Inferior parietal cortex (tissue), 1 donor: ENCODE measurements around the gene ADAM22.
A peak's percentile ranks its signal among the peaks of the same experiment; 100 is the strongest.

Experiments used
- DNase-seq: peaks from one replicate; pipeline ENCODE4 v3.0.0-alpha.2; 2016; ENCODE audit errors: extremely low spot score

ADAM22 gene

DNA sequence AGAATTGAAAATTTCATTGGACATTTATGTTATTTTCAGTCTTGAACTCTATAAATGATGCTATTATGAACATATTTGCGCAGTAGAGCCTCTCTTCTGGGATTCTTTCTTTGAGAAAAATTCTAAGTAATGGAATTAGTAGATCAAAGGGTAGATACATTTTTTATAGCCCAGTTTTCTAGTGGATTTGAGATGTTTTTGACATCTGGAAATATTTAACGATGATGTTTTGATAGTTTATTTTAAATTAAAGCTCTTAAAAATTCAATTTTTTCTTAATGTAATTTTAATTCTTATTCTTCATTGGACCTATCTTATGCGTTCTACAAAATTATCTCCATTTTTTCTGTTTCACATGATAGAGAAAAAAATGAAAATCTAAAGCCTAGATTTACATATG is 103.0 kb downstream of the ADAM22 start:
- DNase-seq: no peak

DNA sequence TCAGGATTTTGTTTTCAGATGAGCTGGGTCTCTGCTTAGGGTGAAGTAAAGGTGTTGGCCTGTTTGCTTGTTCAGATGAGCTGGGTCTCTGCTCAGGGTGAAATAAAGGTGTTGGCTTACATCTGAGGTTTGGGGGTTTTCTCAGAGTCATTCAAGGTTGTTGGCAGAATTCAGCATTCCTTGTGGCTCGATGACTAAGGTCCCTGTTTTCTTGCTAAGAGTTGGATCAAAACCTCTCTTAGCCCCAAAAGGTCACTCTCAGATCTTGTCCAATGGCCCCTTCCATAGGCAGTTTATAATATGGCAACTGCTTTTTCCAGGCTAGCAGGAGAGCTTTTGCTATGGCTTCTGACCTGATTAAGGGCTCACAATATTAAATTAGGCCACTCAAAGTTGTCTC is 106.6 kb downstream of the ADAM22 start:
- no peak for DNase-seq

DNA sequence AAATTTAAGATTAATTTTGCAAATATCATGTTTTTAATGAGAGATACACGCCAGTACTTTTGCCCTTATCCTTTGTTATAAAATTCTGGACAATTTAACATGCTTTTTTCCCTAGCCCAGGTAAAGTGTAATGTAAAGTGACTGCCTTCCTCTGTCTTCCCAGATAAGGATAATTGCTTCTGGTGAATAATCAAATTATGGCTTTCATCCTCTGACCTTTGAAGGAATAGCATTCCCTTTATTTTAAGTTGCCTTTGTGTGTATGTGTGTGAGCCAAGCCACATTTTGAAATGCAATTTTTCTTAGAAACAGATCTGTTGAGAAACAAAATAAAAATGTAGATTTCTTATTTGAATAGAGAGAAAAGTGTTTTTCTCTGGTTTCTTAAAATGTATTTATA is 107.5 kb downstream of the ADAM22 start:
- no peak for DNase-seq

DNA sequence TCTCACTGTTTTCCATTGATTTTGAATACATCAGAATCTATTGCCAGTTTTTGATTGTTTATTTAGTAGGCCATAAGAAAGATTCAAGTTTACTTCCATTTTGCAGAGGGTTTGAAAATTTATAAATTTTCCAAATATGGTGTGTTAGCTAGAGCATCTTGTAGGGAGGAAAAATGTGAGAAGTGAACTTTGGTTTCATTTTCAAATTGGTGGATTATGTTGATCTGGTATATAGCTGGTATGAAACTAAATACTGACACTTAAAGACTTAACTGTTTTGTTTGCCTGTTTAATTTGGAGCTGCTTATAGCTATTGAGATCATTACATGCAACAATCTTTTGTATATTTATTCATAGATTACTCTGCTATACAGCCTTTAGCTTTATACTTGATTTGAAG is 108.1 kb downstream of the ADAM22 start:
- no peak for DNase-seq

DNA sequence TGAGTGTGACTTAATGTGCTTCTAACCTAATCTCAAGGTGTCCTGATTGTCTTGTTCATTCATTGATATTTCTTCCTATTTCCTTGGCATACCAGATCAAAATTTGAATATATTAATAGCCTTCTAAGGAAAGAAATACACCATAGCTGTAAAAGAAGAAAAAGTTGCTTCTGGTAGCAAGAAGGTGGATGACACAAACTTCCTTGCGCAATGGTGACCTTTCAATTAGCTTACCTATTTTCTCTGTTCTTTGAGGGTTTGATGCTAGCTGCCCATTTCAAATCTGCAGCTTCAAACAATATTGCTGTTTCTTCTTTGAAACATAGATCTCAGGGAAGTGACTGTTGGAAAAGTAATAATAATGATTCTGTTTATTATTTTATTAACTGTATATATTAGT is 108.8 kb downstream of the ADAM22 start:
- DNase-seq: no peak

DNA sequence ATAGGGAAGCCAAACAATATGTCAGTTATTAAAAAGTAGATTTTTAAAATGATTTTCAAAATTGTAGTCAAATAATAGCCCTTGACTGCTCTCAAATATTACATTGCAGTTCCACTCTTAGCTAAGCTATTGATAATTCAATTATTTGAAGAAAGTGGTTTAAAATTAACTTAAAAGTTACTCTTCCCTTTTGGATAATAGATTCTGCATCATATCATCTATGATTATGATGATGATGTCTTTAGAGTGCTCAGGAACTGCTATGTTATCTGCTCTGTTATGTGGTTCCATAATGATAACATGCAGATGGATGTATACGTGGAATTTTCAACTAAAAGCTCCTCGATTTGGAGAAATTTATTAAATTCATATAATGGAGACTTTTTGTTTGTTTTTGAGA is 110.0 kb downstream of the ADAM22 start:
- no peak for DNase-seq

DNA sequence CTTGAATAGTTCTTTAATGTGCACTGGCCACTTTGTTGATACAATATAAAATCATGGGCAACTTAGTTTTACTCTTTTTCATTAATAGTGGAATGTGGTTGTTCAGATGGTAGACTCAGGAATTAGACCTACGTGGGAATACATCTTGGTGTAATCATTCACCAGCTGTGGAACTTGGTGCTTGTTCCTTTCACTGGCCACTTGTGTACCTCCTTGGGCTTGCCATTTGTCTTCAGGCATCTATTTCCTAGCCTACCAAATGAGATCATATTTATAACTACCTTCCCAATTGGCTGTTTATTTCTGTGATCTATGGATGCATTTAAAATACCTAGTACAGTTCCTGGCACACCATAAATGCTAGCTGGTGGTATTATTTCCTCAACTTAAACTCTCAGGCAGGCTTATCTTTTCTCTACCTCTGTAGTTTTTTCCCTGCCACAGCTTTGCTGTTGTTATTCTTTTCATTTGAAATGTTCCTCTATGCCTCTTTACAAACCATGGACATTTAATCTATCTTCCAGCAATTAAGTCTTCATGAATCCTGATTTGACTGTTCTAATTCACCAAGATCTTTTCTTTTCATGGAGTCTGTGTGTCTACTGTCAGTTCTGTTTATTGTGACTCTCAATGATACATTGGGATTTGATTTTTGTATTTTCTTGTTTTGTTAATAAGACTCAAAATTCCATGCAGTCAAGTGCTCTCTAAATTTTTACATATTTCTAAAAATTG is 113.0 kb downstream of the ADAM22 start:
- no peak for DNase-seq

DNA sequence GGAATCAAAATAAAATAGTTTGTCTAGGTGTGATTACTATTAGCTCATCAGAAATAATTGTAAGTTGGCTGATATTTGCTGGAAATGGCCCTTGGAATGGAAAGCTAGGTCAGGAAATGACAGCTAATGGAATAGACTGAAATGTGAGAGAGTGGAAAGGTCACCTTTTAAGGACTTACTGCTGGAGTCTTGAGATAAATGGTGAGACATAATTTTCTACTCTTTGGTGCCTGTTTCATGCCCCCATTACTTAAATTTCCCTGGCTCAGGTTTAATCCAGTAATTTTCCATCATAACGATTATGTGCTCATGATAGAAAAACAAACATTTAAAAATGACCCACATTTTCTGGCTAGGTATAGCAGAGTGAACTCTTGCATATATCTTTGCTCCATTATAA is 123.6 kb downstream of the ADAM22 start:
- DNase-seq: no peak

DNA sequence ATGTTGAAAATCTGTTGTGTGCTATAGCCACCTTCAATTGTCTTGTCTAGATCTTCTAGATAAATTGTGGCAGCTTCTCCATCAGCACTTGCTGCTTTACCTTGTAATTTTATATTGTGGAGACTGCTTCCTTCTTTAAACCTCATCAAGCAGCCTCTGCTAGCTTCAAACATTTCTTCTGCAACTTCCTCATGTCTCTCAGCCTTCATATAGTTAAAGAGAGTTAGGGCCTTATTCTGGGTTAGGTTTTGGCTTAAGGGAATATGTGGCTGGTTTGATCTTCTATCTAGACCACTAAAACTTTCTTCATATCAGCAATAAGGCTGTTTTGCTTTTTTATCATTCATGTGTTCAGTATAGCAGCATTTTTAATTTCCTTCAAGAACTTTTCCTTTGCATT is 128.2 kb downstream of the ADAM22 start:
- DNase-seq: no peak

DNA sequence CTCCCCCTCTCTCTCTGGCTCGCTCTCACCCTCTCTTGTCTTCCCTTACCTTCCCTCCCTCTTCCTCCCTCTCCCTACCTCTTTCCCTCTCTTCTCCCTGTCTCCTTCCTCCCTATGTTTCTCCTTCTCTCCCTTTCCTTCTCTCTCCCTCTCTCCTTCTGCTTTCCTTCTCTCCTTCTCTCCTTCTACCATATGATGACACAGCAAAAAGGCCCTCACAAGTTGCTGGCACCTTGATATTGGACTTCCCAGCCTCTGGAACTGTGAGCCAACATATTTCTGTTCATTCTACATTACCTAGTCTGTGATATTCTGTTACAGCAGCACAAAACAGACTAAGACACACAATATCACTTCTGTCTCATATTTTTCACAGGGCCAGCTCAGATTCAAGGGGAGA is 135.0 kb downstream of the ADAM22 start:
- no peak for DNase-seq

DNA sequence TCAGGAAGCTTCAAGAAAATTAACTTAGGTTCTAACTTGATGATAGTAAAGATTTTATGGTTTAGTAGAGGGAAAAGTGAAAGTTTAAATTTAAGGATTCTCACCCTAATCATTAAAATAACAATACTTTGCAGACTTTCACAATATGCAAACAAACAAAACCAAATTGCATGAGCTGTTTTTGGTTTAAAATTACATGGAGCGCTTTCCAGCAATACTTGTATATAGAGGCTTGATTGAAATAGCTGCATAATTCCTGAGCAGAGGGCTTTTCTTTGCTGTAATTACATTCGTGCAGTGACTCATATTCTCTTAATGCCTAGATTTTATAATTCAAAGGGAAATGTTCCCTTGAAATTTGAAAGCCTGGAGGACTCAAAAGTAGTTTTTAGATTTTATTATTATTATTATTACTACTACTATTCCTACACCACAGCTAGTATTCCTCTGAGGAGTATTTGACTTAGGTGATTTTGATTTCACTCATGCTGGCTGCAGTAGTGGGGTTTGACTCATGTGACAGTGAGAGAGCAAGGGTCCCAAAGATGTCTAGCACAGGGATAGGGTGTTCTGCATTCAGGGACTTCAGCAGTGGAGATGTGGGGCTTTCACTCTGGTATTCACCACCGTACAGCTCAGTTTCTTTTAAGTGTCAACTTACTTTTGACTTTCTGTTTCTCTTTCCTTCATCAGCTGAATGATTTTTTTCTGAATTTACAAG is 138.1 kb downstream of the ADAM22 start:
- no peak for DNase-seq

DNA sequence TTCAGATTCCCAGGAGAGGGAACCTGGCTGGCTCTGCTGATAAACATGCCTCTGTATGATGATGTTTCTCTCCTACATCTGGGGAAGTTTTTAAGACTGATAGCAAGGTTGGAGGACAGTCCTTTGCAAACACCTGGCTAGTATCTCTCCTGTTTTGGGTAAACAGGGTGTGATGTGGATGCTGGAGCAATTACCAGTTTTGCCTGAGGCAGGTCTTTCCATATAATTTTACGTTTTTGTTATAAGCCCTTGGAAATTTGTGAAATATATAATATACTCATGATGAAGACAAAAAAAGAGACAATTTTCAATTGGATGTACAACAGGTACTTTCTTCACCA is 138.6 kb downstream of the ADAM22 start:
- no peak for DNase-seq

DNA sequence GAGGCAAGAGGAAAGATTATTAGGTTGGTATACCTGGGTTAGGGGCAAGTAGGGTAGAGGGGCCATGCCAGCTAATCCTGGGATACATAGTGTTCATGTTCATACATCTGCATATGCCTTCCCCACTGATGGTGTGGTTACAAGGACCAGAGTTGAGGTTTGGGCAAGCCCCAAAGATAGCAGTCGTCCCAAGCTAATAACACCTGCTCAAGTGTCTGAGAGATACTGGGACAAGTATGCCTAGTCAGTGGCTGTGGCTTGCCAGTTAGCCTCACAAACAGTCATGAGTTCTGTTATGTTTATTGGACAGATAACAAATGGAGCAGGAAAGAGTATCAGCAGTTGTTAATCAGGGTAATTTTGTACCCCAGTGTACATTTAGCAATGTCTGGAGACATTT is 139.6 kb downstream of the ADAM22 start:
- no peak for DNase-seq

DNA sequence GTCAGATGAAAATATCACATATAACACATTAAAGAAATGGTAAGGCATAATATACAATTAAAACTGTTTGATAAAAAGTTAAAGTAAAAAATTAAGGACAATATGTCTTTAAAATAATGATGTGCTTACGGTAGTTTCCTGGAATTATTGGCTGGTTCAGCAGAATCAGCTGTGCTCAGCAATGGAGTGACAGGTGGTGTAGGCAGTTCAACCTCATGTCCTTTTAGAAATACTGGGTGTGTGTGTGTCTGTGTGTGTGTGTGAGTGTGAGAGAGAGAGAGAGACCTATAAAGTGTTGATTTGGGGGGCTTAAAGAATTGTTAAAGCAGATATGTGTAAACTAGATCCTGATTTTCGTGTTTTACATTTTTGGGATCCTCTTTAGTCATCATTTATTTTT is 141.2 kb downstream of the ADAM22 start:
- no peak for DNase-seq

DNA sequence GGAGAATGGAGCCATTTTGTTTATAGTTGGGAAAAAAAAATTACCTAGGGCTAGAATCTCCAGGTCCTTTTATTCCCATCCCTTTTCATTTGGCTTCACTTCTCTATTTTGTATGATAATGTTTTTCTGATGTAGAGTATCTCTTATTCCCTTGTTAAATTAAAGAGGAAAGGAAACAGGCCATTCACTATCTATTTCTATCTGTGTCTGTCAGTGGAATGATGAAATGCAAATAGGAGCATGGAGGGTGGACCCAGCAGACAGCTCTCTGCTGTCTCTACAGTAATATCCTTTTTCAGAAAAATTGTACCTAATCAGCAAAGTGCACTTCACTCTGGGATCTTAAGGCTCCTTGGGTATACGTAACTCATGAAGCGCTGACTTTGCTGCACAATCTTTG is 149.8 kb downstream of the ADAM22 start:
- no peak for DNase-seq

DNA sequence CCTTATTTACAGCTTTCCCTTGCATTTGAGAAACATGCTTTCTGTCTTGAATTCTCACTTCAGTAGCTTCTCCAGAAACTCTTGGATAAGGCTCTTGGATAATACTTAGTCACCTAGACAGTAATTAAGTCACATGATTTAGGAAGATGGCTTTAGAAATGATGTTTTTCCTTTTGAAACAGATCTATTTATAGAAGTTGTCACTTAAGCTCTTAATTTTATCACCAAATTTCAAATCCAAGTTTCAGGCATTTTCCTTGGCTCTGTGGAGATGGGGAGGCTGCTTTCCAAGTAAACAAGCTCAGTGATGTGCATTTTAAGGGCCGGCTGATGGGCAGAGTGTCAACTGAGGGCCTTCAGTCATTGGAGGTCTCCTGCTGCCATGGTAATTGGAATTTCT is 155.5 kb downstream of the ADAM22 start:
- DNase-seq: peak; percentile 55

DNA sequence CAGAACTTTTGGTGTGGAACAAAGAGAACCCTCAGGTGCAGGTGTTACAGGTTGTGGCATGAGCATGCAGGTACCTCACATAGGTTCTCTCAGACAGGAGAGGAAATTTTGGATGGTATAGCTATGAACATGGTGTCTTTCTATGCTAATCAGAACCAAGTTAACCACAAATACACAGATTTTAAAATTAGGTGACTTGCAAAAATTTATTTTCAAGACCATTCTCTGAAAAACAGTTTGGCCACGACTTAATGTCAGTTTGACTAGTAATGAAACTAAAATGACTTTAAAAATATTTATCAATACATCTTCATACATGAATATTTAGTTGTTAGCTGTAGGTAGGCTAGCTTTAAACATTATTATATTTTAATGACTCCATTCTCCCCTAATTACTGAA is 156.2 kb downstream of the ADAM22 start:
- DNase-seq: no peak

DNA sequence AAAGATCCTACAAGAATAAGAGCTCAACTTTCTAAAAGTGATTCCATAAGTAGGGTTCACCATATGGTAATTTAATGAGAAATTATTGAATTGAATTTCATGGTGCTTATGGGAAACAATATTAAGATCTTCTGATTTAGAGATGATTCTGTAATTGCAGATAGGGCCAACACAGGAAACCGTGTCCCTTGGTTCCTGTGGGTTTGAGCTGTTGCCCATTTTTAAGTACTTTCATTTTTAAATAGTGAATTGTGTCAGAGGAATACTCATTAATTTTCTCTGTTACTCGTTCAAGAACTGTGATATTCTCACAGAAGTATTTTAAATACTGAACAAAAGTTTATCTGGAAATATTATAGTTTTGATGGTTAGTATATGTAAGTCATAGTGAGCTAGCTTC is 156.6 kb downstream of the ADAM22 start:
- no peak for DNase-seq

DNA sequence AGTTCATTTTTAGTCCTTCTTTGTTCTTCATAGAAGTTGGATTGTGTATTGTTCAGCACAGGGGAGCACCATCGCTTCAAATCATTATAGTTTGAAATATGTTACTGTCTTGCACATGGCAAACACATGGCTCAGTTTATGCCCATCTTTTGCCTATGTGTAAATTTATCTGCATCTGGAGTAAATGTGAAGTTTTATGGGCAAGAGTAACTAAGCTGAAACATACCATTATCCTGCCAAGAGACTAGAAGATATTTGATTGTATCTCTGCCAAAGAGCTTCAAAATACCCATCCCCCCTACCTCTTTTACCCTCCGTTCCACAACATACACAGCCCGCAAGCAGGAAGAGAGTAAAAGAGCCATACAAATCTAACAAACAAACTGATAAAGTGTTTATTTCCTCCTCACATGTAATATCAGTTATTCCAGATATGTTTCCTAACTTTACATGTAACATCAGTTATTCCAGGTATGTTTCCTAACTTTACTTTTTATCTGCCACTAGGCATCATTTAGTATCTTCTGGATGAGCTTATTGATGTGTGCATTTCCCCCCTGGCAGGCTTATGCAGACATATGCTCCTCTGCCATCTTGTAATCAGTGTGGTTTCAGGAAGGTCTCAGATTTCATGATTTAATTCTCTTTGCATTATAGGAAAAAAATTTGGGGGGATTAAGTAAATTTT is 158.1 kb downstream of the ADAM22 start:
- no peak for DNase-seq

DNA sequence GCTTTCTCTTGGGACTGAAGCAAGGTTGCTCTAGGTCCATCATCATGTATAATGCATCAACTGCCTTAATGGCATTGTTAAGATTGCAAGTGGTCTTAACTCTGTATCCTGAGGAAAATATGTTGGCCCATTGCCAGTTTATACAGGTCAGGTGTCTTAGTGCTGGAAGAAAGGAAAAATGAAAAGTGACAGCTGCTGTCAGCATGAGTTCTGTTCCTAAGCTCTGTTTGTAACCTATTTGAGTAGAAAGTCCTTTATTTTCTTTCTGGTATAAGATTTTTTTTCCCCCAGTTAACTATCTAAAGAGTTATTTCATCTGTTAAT is 158.6 kb downstream of the ADAM22 start:
- DNase-seq: no peak

DNA sequence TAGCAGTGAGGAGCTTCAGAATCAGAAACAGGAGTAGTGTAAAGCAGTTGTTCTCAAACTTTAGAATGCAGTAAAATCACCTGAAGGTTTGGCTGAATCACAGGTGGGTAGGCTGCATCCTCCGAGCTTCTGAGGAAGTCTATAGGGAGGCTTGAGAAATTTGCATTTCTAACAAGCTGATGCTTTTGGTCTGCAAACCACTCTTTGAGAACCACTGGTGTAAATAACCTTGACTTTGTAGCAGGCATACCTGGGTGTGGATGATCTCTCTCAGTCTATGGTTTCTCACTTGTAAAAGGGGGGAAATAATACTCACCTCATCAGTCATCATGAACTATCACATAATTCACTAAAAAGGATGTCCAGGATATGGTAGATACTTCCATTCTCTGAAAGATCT is 167.7 kb downstream of the ADAM22 start:
- DNase-seq: no peak

DNA sequence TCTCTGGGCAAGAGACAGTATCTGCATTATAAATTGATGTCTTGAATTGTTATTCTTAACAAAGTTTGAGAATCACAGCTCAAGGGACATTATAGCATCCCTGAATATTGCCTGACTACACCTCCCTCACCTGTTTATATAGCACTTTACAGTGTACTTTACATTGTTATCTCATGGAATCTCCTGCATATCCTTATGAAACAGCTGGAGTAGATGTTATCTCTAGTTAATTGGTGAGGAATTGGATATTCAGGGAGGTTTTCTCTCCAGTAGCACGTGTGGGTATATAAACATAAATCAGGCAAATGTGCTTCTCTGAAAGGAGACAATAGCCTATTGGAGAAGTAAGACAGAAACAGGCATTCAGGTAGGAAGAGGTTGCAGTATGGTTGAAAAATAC is 168.6 kb downstream of the ADAM22 start:
- DNase-seq: no peak

DNA sequence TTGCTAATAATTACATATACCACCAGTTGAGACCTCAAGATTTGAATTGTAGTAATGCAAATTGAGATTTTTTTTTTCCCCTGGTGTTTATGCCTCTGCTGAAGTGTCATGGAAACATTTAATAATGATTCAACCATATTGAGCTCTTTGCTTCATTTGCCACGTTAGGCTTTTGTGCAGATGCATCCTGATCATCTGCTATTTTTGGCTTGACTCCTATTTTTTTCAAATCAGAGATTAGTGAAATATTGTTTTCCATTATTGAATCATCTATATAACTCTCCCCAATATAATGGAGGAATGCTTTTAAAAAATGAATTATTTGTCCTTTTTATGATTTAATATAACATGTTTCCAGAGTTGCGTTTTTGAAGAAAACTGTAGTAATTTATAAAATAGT is 170.7 kb downstream of the ADAM22 start:
- no peak for DNase-seq
